Spinal cord (tissue), 10 donors: Measurements from ENCODE around the gene TCEAL8. TPM values are rescaled to one million over a fixed set of nuclear protein-coding genes. Genes with fewer than 3 reads are reported as not detected.

Source experiments
- DNase-seq, 6 donors: peaks; one replicate each; pipeline versions ENCODE4 v3.0.0 to v3.0.0-alpha.2; 2013 to 2015; ENCODE audit warnings: low spot score in 6 of 6, low read depth in 4 of 6
- H3K27ac ChIP-seq: one replicate; pipeline ENCODE4 v1.5.1; 2013; ENCODE audit warnings: low read depth, low read length, control low read depth
- H3K27me3 ChIP-seq: one replicate; pipeline ENCODE4 v1.6.1; 2013; ENCODE audit warnings: low read length; ENCODE audit not compliant: control insufficient read depth, insufficient read depth
- H3K36me3 ChIP-seq: one replicate; pipeline ENCODE4 v1.6.1; 2013; ENCODE audit warnings: low read length; ENCODE audit not compliant: control insufficient read depth, insufficient read depth
- H3K4me1 ChIP-seq: one replicate; pipeline ENCODE4 v1.6.1; 2013; ENCODE audit warnings: low read length; ENCODE audit not compliant: control insufficient read depth, insufficient read depth
- H3K4me3 ChIP-seq: one replicate; pipeline ENCODE4 v1.5.1; 2013; ENCODE audit warnings: low read depth, low read length, control low read depth
- H3K9me3 ChIP-seq: one replicate; pipeline ENCODE4 v1.6.1; 2013; ENCODE audit warnings: low read length; ENCODE audit not compliant: control insufficient read depth, insufficient read depth
- WGBS: methylation state at CpG from one replicate; pipeline ENCODE4 v1.1.5; 2013; ENCODE audit warnings: missing lambda C conversion rate; ENCODE audit not compliant: insufficient coverage; 5-methylcytosine and 5-hydroxymethylcytosine counted together
- long read RNA-seq, 4 donors: transcript quantifications; one replicate each; lab custom pipeline, GENCODE V29; 2026
- polyA plus RNA-seq, 2 donors: library from polyadenylated mRNA; unstranded; fragments of 120-200 nt; gene quantifications; one replicate each; pipeline ENCODE4 v1.2.1, GENCODE V29; 2013; ENCODE audit not compliant: insufficient read length in 2 of 2
- total RNA-seq, 2 donors: library from RNA; depleted of rRNA in 1 of 2; stranded (reverse); fragments of 120-200 nt in 1 of 2; fragments of >200 nt in 1 of 2; gene quantifications; one replicate each; pipeline versions ENCODE4 v1.2.3 to v1.2.4, GENCODE V29; 2013 to 2014
- donor health status: healthy.

The TCEAL8 gene, protein sequence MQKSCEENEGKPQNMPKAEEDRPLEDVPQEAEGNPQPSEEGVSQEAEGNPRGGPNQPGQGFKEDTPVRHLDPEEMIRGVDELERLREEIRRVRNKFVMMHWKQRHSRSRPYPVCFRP
- total RNA-seq (100 to 1,000 TPM; 119 to 120 TPM), polyA plus RNA-seq (100 to 1,000 TPM in 1 of 2 donors, 10 to 100 TPM in 1; 80.8 to 100 TPM)
- long read RNA-seq, donor 1, transcript TCEAL8-201 (2 exons, 1,131 nt): minor isoform, 18 of 73 reads
- long read RNA-seq, donor 1, transcript TCEAL8-202 (3 exons, 1,222 nt): major isoform, 48 of 73 reads
- long read RNA-seq, donor 1, partial matches to known transcripts: 7 of 73 reads
- long read RNA-seq, donor 1, other reads (novel, unspliced or antisense): 0 of 73 reads
- long read RNA-seq, donor 2, transcript TCEAL8-201 (2 exons, 1,131 nt): minor isoform, 6 of 24 reads
- long read RNA-seq, donor 2, transcript TCEAL8-202 (3 exons, 1,222 nt): major isoform, 13 of 24 reads
- long read RNA-seq, donor 2, partial matches to known transcripts: 5 of 24 reads
- long read RNA-seq, donor 2, other reads (novel, unspliced or antisense): 0 of 24 reads
- long read RNA-seq, donor 3, transcript TCEAL8-202 (3 exons, 1,222 nt): major isoform, 17 of 25 reads
- long read RNA-seq, donor 3, transcript TCEAL8-201 (2 exons, 1,131 nt): minor isoform, 8 of 25 reads
- long read RNA-seq, donor 3, partial matches to known transcripts: 0 of 25 reads
- long read RNA-seq, donor 3, other reads (novel, unspliced or antisense): 0 of 25 reads
- long read RNA-seq, donor 4, transcript TCEAL8-201 (2 exons, 1,131 nt): minor isoform, 24 of 130 reads
- long read RNA-seq, donor 4, transcript TCEAL8-202 (3 exons, 1,222 nt): major isoform, 83 of 130 reads
- long read RNA-seq, donor 4, partial matches to known transcripts: 17 of 130 reads
- long read RNA-seq, donor 4, other reads (novel, unspliced or antisense): 6 of 130 reads

DNA sequence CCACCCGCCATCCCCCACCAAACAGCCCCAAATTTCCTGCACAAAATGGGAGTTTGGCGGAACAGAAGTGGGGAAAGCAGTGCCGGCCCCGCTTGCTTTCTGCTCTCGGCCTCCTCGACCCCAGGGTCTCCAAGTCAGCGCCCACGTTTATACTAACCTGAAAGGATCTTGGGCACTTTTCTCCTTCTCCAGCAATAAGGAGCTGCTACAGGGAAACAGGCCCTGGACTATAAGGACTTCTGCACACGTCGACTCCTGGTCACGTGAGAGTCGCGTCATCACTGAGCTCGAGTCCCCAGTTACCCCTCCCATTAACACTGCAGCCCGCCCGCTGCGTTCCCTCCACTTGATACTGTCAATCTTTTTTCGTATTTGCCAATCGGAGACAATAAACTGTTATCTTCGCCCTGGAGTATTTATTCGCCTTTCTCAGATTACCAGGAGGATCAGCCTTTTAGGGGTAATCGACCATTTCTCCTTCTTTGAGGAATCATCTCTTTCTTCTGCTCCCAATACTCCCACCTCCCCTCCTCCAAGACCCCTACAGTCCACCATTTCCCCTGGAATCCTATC lies at the start of gene TCEAL8:
Gene TCEAL8, minus strand, starts transcription at position 235 of the 573 bp plus-strand sequence. CDS start 1,176 bp downstream, outside the sequence.
- Histone ChIP-seq H3K4me1 (no peaks in the 10 kb centered on the region), H3K4me3 (peak within 1 kb of the TSS; percentile 68), H3K27me3 (peaks cover 9% of the 10 kb centered on the region), H3K9me3 (no peaks in the 10 kb centered on the region), H3K36me3 (peaks cover 4% of the 10 kb centered on the region), H3K27ac (peak within 1 kb of the TSS; percentile 95)
- WGBS: 27% methylated on average over 22 of the region's 22 CpGs
- peak; percentile 64 to 96 (median 77) for DNase-seq

GRCh38 chrX:103304705-103305104 lies 49.8 kb upstream of the TCEAL8 start:
- H3K27me3 ChIP-seq: no peaks in the 10 kb centered on the region
- H3K9me3 ChIP-seq: no peaks in the 10 kb centered on the region
- H3K36me3 ChIP-seq: no peaks in the 10 kb centered on the region
- no peaks in the 10 kb centered on the region for H3K4me1 ChIP-seq
- no peak overlapping the region for H3K27ac ChIP-seq
- DNase-seq: no peak
- no peak overlapping the region for H3K4me3 ChIP-seq

- H3K9me3 ChIP-seq: no peaks in the 10 kb centered on the region
- no peaks in the 10 kb centered on the region for H3K36me3 ChIP-seq
- H3K4me3 ChIP-seq: no peak overlapping the region
- DNase-seq: no peak
- H3K4me1 ChIP-seq: no peaks in the 10 kb centered on the region
- WGBS: 93% methylated on average over 1 of the region's 2 CpGs
- H3K27me3 ChIP-seq: no peaks in the 10 kb centered on the region
- H3K27ac ChIP-seq: no peak overlapping the region
Observed at GRCh38 chrX:103293118-103293517, 38.2 kb upstream of the TCEAL8 start.

GRCh38 chrX:103279624-103280023 lies 24.7 kb upstream of the TCEAL8 start:
- Histone ChIP-seq H3K36me3 (no peaks in the 10 kb centered on the region), H3K27ac (no peak overlapping the region), H3K9me3 (no peaks in the 10 kb centered on the region), H3K27me3 (peaks cover 15% of the 10 kb centered on the region), H3K4me1 (no peaks in the 10 kb centered on the region), H3K4me3 (no peak overlapping the region)
- no CpG with 5 or more reads among the region's 1 CpG for WGBS
- DNase-seq: no peak

- Histone ChIP-seq H3K36me3 (no peaks in the 10 kb centered on the region), H3K9me3 (no peaks in the 10 kb centered on the region), H3K27ac (peak within 1 kb of the TSS; percentile 45), H3K4me3 (peak within 1 kb of the TSS; percentile 60), H3K4me1 (no peaks in the 10 kb centered on the region), H3K27me3 (peaks cover 16% of the 10 kb centered on the region)
- 15% methylated on average over 17 of the region's 17 CpGs for whole genome bisulfite sequencing
- DNase-seq: peak; percentile 36 to 96 (median 66)
Observed at GRCh38 chrX:103276581-103277002, 21.6 kb upstream of the TCEAL8 start, which contains the start of gene TCEAL5. Gene TCEAL5 (minus strand): TSS chrX:103276750. CDS start chrX:103274563, 2,187 bp downstream.

DNA sequence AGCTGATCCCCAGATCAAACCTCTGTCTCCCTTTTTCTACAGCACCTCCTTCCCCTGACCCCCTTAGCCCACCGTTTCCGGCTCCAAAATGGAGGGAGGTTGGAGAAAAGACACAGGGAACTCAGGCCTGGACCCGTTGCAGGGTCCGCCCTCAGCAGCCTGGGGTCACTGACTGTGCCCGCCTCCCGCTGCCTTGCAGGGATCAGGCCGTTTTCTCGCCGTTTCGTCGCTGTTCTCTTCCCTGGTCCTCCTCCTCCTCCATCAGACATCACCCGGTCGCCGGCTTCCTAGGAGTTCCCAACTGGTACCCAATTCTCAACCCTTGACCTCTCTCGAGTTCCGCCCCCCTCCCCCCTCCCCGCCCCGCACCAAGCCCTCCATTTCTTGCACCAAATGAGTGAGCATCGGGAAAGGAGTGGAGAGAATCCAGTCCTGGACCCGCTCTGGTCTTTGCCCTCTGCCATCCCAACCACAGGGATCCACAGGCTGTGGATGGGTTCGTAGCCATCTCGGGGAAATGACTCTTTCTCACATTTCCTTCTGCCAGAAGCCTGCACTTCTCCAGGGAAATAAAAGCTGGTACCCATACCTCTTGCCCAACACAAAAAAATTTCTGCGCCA lies 21.1 kb upstream of the TCEAL8 start:
- peak in 3 of 6 donors; percentile 5 to 24 (median 21) for DNase-seq
- Histone ChIP-seq H3K9me3 (no peaks in the 10 kb centered on the region), H3K27ac (peak overlapping the region; percentile 45), H3K4me1 (no peaks in the 10 kb centered on the region), H3K4me3 (peak overlapping the region; percentile 60), H3K36me3 (no peaks in the 10 kb centered on the region), H3K27me3 (peaks cover 16% of the 10 kb centered on the region)
- WGBS: 35% methylated on average over 15 of the region's 23 CpGs

DNA sequence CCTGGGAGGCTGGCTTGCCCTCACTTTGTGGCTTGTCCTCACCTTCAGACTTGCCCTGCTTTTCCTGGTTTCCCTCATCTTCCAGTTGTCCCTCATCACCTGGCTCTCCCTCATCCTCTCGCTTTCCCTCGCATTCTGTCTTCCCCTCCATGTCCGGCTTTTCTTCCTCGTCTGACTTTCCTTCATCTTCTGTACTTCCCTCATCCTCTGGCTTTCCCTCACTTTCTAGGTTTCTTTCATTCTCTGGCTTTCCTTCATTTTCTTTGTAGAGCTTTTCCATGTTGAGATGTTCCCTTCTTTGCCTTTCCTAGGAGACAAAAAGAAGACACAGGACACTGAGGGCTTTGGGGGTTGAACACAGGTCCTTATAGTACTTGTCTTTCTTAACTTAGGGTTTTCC lies 19.3 kb upstream of the TCEAL8 start:
- no peaks in the 10 kb centered on the region for H3K4me1 ChIP-seq
- no peaks in the 10 kb centered on the region for H3K36me3 ChIP-seq
- H3K27me3 ChIP-seq: peaks cover 19% of the 10 kb centered on the region
- H3K9me3 ChIP-seq: no peaks in the 10 kb centered on the region
- H3K27ac ChIP-seq: no peak overlapping the region
- DNase-seq: no peak
- H3K4me3 ChIP-seq: no peak overlapping the region
- WGBS: 82% methylated on average over 4 of the region's 4 CpGs

DNA sequence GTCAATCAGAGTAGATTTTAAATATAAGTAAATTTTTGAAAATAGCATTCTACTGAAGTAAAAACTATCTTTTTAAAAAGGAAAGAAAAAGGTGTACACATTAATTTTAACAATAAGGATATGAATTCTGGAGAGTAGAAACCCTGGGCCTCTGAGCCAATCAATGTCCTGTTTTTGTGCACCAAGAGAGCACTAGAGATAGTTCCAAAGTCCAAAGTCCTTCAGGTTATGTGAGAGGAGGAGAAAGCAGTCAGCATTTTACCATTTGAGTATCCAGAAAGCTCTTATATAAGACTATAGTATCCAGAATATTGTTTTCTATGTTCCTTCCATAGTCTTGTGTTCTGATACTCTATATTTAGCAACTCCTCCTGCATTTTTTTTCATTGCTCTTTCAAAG lies 3.3 kb upstream of the TCEAL8 start:
- Histone ChIP-seq H3K27ac (no peak overlapping the region), H3K4me1 (no peaks in the 10 kb centered on the region), H3K36me3 (no peaks in the 10 kb centered on the region), H3K27me3 (peaks cover 11% of the 10 kb centered on the region), H3K9me3 (no peaks in the 10 kb centered on the region), H3K4me3 (no peak overlapping the region)
- DNase-seq: no peak

DNA sequence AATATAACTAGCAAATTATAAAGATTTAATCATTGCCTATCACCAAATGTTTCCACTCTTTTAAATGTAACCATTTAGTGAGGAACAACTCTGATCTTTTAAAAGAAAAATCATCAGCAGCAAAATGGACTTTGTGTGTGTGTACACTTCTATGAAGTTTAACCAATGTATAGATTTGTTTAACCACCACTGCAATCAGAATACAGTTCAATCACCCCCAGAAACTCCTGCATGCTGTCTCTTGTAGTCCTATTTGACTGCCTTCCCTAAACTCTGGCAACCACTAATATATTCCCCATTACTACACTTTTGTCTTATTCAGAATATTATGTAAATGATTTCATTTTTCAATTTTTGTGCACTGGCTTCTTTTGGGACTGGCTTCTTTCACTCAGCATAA lies 1.7 kb upstream of the TCEAL8 start:
- Histone ChIP-seq H3K4me3 (no peak overlapping the region), H3K36me3 (peaks cover 4% of the 10 kb centered on the region), H3K9me3 (no peaks in the 10 kb centered on the region), H3K27ac (no peak overlapping the region), H3K4me1 (no peaks in the 10 kb centered on the region), H3K27me3 (peaks cover 11% of the 10 kb centered on the region)
- no peak for DNase-seq
